HepG2 (cell line): ENCODE measurements around the gene VSTM1. TPM values are rescaled to one million over a fixed set of nuclear protein-coding genes. Genes with fewer than 3 reads are reported as not detected.

Source experiments
- ATAC-seq: fragments of 200-7000 bp; cut with Tn5 transposase; 3 replicates; pipeline ENCODE4 v1.9.1; 2020; ENCODE audit warnings: mild to moderate bottlenecking, moderate library complexity
- BruUV-seq: library from RNA; stranded (reverse); fragments of 400-500 nt; replicated peaks from 2 replicates; lab custom pipeline; 2021; lab: Mats Ljungman, UMichigan
- CTCF ChIA-PET: fragments of 300-600 bp; formaldehyde crosslinking; extraction: SDS; loops from one replicate; lab custom pipeline; 2021; ENCODE audit warnings: low total read pairs, inconsistent platforms, low intra/inter-chr PET ratio; lab: Yijun Ruan, JAX
- POLR2A ChIA-PET: fragments of 350-600 bp; sonication (Branson Sonifier 250); formaldehyde crosslinking; loops from one replicate; lab custom pipeline; 2020; ENCODE audit warnings: antibody characterized with exemption, inconsistent platforms; lab: Yijun Ruan, JAX
- DNase-seq: peaks from one replicate; pipeline ENCODE4 v3.0.0-alpha.2; 2015; ENCODE audit warnings: low spot score
- FAIRE-seq: peaks from 3 replicates; lab custom pipeline; 2011; peaks lifted over from hg19 to GRCh38; lab: Jason Lieb, UNC
- H2AFZ ChIP-seq: one replicate; pipeline ENCODE4 v1.6.1; 2011; ENCODE audit warnings: low read length, inconsistent platforms
- H3K27ac ChIP-seq: fragments of 300-600 bp; 3 replicates; pipeline ENCODE4 v1.8.0; 2011; ENCODE audit warnings: mixed run types, mild to moderate bottlenecking, mixed read lengths, low read length, inconsistent platforms; ENCODE audit not compliant: insufficient read depth; ENCODE audit errors: extremely low read length
- H3K27me3 ChIP-seq, 2 experiments: fragments of 200-600 bp in 1 of 2; 2 replicates in 1 of 2; 3 replicates in 1 of 2; pipeline versions ENCODE4 v1.6.0 to v1.8.0; 2011; ENCODE audit warnings: low read length in 2 of 2, mild to moderate bottlenecking in 2 of 2, moderate library complexity in 2 of 2, inconsistent platforms in 1 of 2; ENCODE audit not compliant: insufficient read depth in 2 of 2, control insufficient read depth in 1 of 2
- H3K36me3 ChIP-seq, 2 experiments: fragments of 200-600 bp in 1 of 2; replicated peaks in 1 of 2; 2 replicates in 1 of 2; 3 replicates in 1 of 2; pipeline versions ENCODE4 v1.5.1 to v1.8.0; 2011; ENCODE audit warnings: low read length in 2 of 2, inconsistent platforms in 1 of 2; ENCODE audit not compliant: insufficient read depth in 2 of 2, control insufficient read depth in 1 of 2
- H3K4me1 ChIP-seq: 2 replicates; pipeline ENCODE4 v1.5.1; 2012; ENCODE audit warnings: low read length, inconsistent platforms; ENCODE audit not compliant: insufficient read depth
- H3K4me2 ChIP-seq: 2 replicates; pipeline ENCODE4 v1.6.0; 2011; ENCODE audit warnings: low read depth, low read length, inconsistent platforms
- H3K4me3 ChIP-seq, 3 experiments: fragments of 200-600 bp in 1 of 3; sonication (generic), shearing (Covaris generic) in 1 of 3; replicated peaks in 1 of 3; 2 replicates each; pipeline ENCODE4 v1.5.1; 2011 to 2016; ENCODE audit warnings: low read length in 3 of 3, inconsistent platforms in 2 of 3, low read depth in 2 of 3, mild to moderate bottlenecking in 2 of 3, control low read depth in 1 of 3, mixed read lengths in 1 of 3; ENCODE audit not compliant: insufficient read depth in 1 of 3
- H3K79me2 ChIP-seq: one replicate; pipeline ENCODE4 v1.6.1; 2011; ENCODE audit warnings: low read length, inconsistent platforms; ENCODE audit not compliant: insufficient read depth
- H3K9ac ChIP-seq: 2 replicates; pipeline ENCODE4 v1.6.0; 2011; ENCODE audit warnings: mild to moderate bottlenecking, low read depth, low read length, inconsistent platforms; ENCODE audit not compliant: insufficient read depth
- H3K9me3 ChIP-seq: 2 replicates; pipeline ENCODE4 v1.5.1; 2012; ENCODE audit warnings: mild to moderate bottlenecking, low read length
- H4K20me1 ChIP-seq: 2 replicates; pipeline ENCODE4 v1.6.0; 2011; ENCODE audit warnings: inconsistent platforms, mild to moderate bottlenecking, low read length, moderate library complexity; ENCODE audit not compliant: insufficient read depth
- FOSL2 ChIP-seq: sonication (generic); formaldehyde crosslinking; IDR thresholded peaks from 2 replicates; pipeline ENCODE4 v1.4.0; 2020; ENCODE audit warnings: missing genetic modification reagents
- ZIK1 ChIP-seq: sonication (generic); formaldehyde crosslinking; IDR thresholded peaks from 2 replicates; pipeline ENCODE4 v1.5.0; 2020; ENCODE audit warnings: mild to moderate bottlenecking, low read depth, missing genetic modification reagents, borderline replicate concordance
- ZNF24 ChIP-seq: fragments of 450-650 bp; IDR thresholded peaks from 2 replicates; pipeline ENCODE4 v1.6.1; 2017; ENCODE audit warnings: antibody characterized with exemption, mild to moderate bottlenecking
- WGBS: methylation state at CpG from one replicate; pipeline ENCODE4 v1.1.6; 2017; ENCODE audit warnings: low lambda C conversion rate; 5-methylcytosine and 5-hydroxymethylcytosine counted together
- in situ Hi-C: cut with HindIII; loops from 2 replicates; pipeline ENCODE4 v1.10.0; 2017; ENCODE audit warnings: low pct_unique_long_range_greater_than_20kb; ENCODE audit not compliant: extremely low pct_ligation_motif_present
- intact Hi-C: fragments of 100-400 bp; cut with micrococcal nuclease; formaldehyde crosslinking; loops from one replicate; pipeline ENCODE4 v1.10.0; 2022; ENCODE audit not compliant: unreplicated experiment
- polyA plus RNA-seq, 8 experiments: library from polyadenylated mRNA; depleted of rRNA in 3 of 8; stranded (reverse) in 7 of 8; unstranded in 1 of 8; fragments of >200 nt; fragmentation: Illumina TruSeq in 4 of 8; extraction: Trizol in 4 of 8; gene quantifications; 2 replicates each; pipeline versions ENCODE4 v1.2.1 to v1.2.3, GENCODE V29; 2011 to 2016; ENCODE audit warnings: low read depth in 4 of 8, missing spikeins in 1 of 8, mixed read lengths in 1 of 8; ENCODE audit not compliant: insufficient read depth in 1 of 8
- total RNA-seq, 5 experiments: library from RNA; depleted of rRNA; stranded (reverse); fragments of >200 nt; fragmentation: Illumina TruSeq; extraction: Trizol; gene quantifications; 2 replicates each; pipeline ENCODE4 v1.2.3, GENCODE V29; 2016; ENCODE audit warnings: low read depth in 1 of 5
- TF ChIP-seq, protein P1 (sequence below): sonication (generic); formaldehyde crosslinking; IDR thresholded peaks from 2 replicates; pipeline ENCODE4 v1.5.0; 2020; ENCODE audit warnings: mild to moderate bottlenecking, missing genetic modification reagents

Gene VSTM1
- total and polyA plus RNA-seq, 2 of the 13 experiments (the other 11 are each of a cell fraction or from before 2014, with no cell fraction given): not detected

DNA sequence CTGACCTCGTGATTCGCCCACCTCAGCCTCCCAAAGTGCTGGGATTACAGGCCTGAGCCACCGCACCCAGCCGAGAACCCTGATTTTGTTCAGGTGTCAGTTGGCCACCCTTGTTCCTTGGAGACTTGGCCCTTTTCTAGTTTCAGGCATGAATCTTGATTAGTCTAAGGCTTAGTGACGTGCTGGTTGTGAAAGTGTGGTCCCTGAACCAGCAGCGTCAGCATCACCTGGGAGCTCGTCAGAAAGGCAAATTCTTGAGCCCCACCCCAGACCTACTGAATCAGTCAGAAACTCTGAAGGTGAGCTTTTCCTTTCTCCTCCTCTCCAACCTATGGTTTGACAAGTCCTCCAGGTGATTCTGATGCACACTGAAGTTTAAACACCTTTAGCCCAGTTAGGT is 37.0 kb downstream of the VSTM1 start:
- no peak overlapping the region for H3K9ac ChIP-seq
- ChIA-PET CTCF (no interaction called here), POLR2A (no interaction called here)
- ATAC-seq (no peak), DNase-seq (no peak), FAIRE-seq (no peak)
- intact Hi-C loops: no loop called here
- no peak overlapping the region for H3K4me3 ChIP-seq
- WGBS: 44% methylated on average over 3 of the region's 7 CpGs
- H3K4me2 ChIP-seq: no peak overlapping the region
- H2AFZ ChIP-seq: no peak overlapping the region
- peaks cover 38% of the 10 kb centered on the region for H3K4me1 ChIP-seq
- H3K27ac ChIP-seq: no peak overlapping the region
- H3K27me3 ChIP-seq: no peaks in the 10 kb centered on the region; a peak in 1 of 5 replicates
- no peaks in the 10 kb centered on the region for H3K9me3 ChIP-seq
- no peaks in the 10 kb centered on the region for H3K79me2 ChIP-seq
- in situ Hi-C loops: loop anchor here (10.0 kb wide), 2 partner anchors 122 to 222 kb away; partner anchors contain the start of gene CACNG7
- TF ChIP-seq ZIK1: no peak
- no peaks in the 10 kb centered on the region for H3K36me3 ChIP-seq
- no peaks in the 10 kb centered on the region for H4K20me1 ChIP-seq
- no TSS peak for BruUV-seq

DNA sequence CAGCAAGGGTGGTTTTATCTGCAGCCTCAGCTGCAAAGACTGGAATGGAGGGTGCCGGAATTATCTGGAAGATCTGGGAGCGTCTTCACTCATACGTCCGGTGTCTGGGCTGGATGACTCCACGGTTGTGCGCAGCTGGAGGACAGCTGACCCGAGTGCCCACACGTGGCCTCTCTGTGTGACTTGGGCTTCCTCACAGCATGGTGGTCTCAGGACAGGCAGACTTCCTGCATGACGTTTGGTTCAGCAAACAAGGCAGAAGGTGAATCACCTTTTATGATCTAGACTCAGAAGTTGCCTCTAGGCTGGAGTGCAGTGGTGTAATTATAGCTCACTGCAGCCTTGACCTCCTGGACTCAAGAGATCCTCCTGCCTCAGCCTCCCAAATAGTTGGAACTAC is 39.0 kb downstream of the VSTM1 start:
- Histone ChIP-seq H3K4me3 (no peak overlapping the region), H3K9me3 (no peaks in the 10 kb centered on the region), H3K9ac (no peak overlapping the region), H3K79me2 (no peaks in the 10 kb centered on the region), H3K4me1 (peaks cover 39% of the 10 kb centered on the region), H3K27me3 (no peaks in the 10 kb centered on the region)
- CTCF ChIA-PET: interaction anchor here (0.9 to 2.8 kb wide), 4 partner anchors 172 to 232 kb away, joined by 3 to 28 read pairs (median 10); no protein-coding TSS in a partner anchor
- BruUV-seq: no TSS peak
- ATAC-seq: no peak
- intact Hi-C loops: loop anchor here (5.0 kb wide), 2 partner anchors 117 to 232 kb away; partner anchors contain the start of gene CACNG7
- 20% methylated on average over 4 of the region's 9 CpGs for WGBS
- no peak for FAIRE-seq
- TF ChIP-seq FOSL2 (CRISPR knock-in tag): peak; percentile 53; the same call in 1 of the 2 replicates
- TF ChIP-seq, protein P1, sequence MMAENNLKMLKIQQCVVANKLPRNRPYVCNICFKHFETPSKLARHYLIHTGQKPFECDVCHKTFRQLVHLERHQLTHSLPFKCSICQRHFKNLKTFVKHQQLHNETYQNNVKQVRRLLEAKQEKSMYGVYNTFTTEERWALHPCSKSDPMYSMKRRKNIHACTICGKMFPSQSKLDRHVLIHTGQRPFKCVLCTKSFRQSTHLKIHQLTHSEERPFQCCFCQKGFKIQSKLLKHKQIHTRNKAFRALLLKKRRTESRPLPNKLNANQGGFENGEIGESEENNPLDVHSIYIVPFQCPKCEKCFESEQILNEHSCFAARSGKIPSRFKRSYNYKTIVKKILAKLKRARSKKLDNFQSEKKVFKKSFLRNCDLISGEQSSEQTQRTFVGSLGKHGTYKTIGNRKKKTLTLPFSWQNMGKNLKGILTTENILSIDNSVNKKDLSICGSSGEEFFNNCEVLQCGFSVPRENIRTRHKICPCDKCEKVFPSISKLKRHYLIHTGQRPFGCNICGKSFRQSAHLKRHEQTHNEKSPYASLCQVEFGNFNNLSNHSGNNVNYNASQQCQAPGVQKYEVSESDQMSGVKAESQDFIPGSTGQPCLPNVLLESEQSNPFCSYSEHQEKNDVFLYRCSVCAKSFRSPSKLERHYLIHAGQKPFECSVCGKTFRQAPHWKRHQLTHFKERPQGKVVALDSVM (CRISPR knock-in tag): peak; percentile 61; the same call in 1 of the 2 replicates
- no peak for TF ChIP-seq ZNF24
- TF ChIP-seq, all 625 proteins: peak for 2
- POLR2A ChIA-PET: no interaction called here
- in situ Hi-C loops: loop anchor here (10.0 kb wide), 2 partner anchors 120 to 220 kb away; partner anchors contain the start of gene CACNG7
- H3K27ac ChIP-seq: no peak overlapping the region
- no peaks in the 10 kb centered on the region for H4K20me1 ChIP-seq
- DNase-seq: peak; percentile 41
- no peaks in the 10 kb centered on the region for H3K36me3 ChIP-seq
- no peak overlapping the region for H2AFZ ChIP-seq
- no peak overlapping the region for H3K4me2 ChIP-seq
